Lower lobe of right lung (tissue), 2 donors: ENCODE measurements around the gene RHCG. TPM values are rescaled to one million over a fixed set of nuclear protein-coding genes. Genes with fewer than 3 reads are reported as not detected.

Experiments
- ATAC-seq, 2 donors: fragments of 200-7000 bp; cut with Tn5 transposase; one replicate each; pipeline ENCODE4 v1.9.1; 2020 to 2022; ENCODE audit warnings: mild to moderate bottlenecking in 2 of 2, moderate library complexity in 2 of 2
- DNase-seq: peaks from one replicate; pipeline ENCODE4 v3.0.0-alpha.2; 2020
- H3K27ac ChIP-seq: fragments of 200-600 bp; one replicate; pipeline ENCODE4 v1.8.0; 2022
- H3K27me3 ChIP-seq: fragments of 200-600 bp; one replicate; pipeline ENCODE4 v1.8.0; 2022; ENCODE audit warnings: low read depth
- H3K36me3 ChIP-seq: fragments of 200-600 bp; one replicate; pipeline ENCODE4 v1.8.0; 2022; ENCODE audit warnings: mild to moderate bottlenecking
- H3K4me1 ChIP-seq: fragments of 200-600 bp; one replicate; pipeline ENCODE4 v1.8.0; 2022
- H3K4me3 ChIP-seq: fragments of 200-600 bp; one replicate; pipeline ENCODE4 v1.8.0; 2022; ENCODE audit warnings: mild to moderate bottlenecking
- H3K9me3 ChIP-seq: fragments of 200-600 bp; one replicate; pipeline ENCODE4 v1.8.0; 2022
- intact Hi-C: fragments of 100-400 bp; cut with DNase I; formaldehyde crosslinking; loops from one replicate; pipeline ENCODE4 v1.11.0; 2022
- total RNA-seq: library from RNA; stranded (reverse); fragmentation: NEBNext Ultra II Directional; extraction: Animal tissue kit (Norgen Biotek cat#: 25700); gene quantifications from one replicate; pipeline ENCODE4 v1.2.1, GENCODE V29; 2021
- TF ChIP-seq, protein P1 (sequence below): fragments of 200-600 bp; IDR thresholded peaks from one replicate; pipeline ENCODE4 v1.8.0; 2022; ENCODE audit warnings: antibody characterized with exemption, mild to moderate bottlenecking
- donor health status: DM: no; HTN: yes; CAD: no; lungs with severe emphysema.

The RHCG gene
- total RNA-seq, 1 donor from 2014 or later, result not detected

DNA sequence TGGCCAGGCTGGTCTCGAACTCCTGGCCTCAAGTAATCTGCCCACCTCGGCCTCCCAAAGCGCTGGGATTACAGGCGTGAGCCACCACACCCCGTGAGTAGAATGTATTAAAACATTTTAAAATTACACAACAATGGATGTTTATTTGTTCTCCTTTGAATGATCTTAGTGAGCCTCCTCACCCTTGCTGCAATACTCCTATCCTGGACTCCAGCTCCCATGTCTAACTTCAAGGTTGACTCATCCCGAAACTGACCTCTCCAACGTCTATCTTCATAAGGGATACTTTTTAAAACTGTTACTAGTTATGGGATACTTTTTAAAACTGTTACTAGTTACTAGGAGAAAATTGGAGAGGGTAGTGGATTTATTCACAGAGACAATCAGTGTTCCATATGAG, 17.8 kb upstream of the RHCG start:
- H3K27ac ChIP-seq, result no peak overlapping the region
- DNase-seq, result no peak
- H3K36me3 ChIP-seq, result no peaks in the 10 kb centered on the region
- H3K4me3 ChIP-seq, result no peak overlapping the region
- intact Hi-C loops, result no loop called here
- no peaks in the 10 kb centered on the region for H3K9me3 ChIP-seq
- H3K4me1 ChIP-seq, result no peaks in the 10 kb centered on the region
- H3K27me3 ChIP-seq, result no peaks in the 10 kb centered on the region
- ATAC-seq, result no peak
- TF ChIP-seq, protein P1, sequence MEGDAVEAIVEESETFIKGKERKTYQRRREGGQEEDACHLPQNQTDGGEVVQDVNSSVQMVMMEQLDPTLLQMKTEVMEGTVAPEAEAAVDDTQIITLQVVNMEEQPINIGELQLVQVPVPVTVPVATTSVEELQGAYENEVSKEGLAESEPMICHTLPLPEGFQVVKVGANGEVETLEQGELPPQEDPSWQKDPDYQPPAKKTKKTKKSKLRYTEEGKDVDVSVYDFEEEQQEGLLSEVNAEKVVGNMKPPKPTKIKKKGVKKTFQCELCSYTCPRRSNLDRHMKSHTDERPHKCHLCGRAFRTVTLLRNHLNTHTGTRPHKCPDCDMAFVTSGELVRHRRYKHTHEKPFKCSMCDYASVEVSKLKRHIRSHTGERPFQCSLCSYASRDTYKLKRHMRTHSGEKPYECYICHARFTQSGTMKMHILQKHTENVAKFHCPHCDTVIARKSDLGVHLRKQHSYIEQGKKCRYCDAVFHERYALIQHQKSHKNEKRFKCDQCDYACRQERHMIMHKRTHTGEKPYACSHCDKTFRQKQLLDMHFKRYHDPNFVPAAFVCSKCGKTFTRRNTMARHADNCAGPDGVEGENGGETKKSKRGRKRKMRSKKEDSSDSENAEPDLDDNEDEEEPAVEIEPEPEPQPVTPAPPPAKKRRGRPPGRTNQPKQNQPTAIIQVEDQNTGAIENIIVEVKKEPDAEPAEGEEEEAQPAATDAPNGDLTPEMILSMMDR, result no peak

DNA sequence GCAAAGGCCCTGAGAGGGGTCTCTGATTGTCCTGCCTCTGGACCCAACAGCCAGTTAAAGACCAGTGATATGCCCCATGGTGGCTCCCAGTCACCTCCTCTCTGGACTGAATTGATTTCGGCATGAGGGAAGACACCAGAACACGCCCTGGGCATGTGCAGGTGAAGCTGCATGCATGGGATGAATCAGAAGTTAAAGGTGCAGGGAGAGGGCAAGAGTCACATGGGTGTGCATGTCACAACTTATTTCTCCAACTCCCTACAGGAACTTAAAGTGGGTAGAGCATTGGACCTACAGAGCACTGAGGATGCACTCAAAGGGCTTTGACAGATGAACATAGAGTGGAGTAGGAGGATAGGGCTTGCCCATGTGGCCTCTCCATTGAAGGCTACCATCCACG, 16.9 kb upstream of the RHCG start:
- H3K4me1 ChIP-seq, result no peaks in the 10 kb centered on the region
- no peak overlapping the region for H3K27ac ChIP-seq
- intact Hi-C loops, result no loop called here
- H3K4me3 ChIP-seq, result no peak overlapping the region
- no peaks in the 10 kb centered on the region for H3K9me3 ChIP-seq
- H3K36me3 ChIP-seq, result no peaks in the 10 kb centered on the region
- no peaks in the 10 kb centered on the region for H3K27me3 ChIP-seq
- peak in 1 of 2 donors; percentile 19 for ATAC-seq
- no peak for DNase-seq
- TF ChIP-seq, protein P1, result no peak

DNA sequence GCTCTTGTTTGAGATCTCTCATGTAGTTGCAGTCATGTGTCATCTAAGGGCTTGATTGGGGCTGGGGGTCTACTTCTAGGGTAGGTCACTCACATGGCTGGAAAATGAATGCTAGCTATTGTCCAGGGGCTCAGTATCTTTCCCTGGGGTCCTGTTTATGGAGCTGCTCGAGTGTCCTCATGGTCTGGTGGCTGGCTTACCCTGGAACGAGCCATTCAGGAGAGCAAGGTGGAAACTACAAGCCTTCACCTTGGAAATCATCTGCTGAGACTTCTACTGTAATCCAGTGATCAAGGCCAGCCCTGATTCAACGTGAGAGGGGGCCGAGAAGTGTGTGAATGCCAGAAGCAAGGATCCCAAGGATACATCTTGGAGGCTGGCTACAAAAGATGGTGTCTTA, 16.2 kb upstream of the RHCG start:
- intact Hi-C loops, result no loop called here

DNA sequence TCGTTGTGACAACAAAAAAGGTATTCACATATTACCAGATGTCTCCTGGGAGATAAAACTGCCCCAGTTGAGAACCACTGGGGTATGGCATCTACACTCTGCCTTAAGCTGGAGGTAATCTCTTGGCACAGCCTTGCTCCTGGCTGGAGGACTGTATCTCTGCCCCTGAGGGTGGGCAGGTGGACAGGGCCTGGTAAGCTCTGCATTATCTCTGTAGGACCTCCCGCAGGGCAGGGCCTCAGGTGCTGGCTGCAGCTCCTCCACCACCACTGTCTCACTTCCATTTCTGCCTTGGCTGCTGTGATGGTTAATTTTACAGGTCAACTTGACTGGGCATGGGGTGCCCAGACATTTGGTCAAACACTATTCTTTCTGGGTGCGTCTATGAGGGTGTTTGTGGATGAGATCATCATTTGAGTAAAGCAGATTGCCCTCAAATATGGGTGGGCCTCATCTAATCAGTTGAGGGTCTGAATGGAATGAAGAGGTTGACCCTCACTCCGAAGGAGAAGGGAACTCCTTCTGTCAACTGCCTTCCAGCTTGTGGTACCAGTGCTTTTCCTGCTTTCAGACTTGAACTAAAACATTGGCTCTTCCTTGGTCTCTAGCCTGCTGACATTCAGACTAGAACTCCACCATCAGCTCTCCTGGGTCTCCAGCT, 9.8 kb upstream of the RHCG start:
- no peak for DNase-seq
- ATAC-seq, result no peak
- Histone ChIP-seq H3K4me3 (no peak overlapping the region), H3K27me3 (peaks cover 14% of the 10 kb centered on the region), H3K4me1 (no peaks in the 10 kb centered on the region), H3K36me3 (no peaks in the 10 kb centered on the region), H3K27ac (no peak overlapping the region), H3K9me3 (no peaks in the 10 kb centered on the region)
- TF ChIP-seq, protein P1, result no peak
- intact Hi-C loops, result no loop called here

More for the DNA sequence above, 16.2 kb upstream of the RHCG start:
- no peaks in the 10 kb centered on the region for H3K36me3 ChIP-seq
- no peak overlapping the region for H3K27ac ChIP-seq
- no peak for DNase-seq
- H3K9me3 ChIP-seq, result no peaks in the 10 kb centered on the region
- TF ChIP-seq, protein P1, result no peak
- no peaks in the 10 kb centered on the region for H3K27me3 ChIP-seq
- ATAC-seq, result no peak
- H3K4me3 ChIP-seq, result no peak overlapping the region
- H3K4me1 ChIP-seq, result no peaks in the 10 kb centered on the region

DNA sequence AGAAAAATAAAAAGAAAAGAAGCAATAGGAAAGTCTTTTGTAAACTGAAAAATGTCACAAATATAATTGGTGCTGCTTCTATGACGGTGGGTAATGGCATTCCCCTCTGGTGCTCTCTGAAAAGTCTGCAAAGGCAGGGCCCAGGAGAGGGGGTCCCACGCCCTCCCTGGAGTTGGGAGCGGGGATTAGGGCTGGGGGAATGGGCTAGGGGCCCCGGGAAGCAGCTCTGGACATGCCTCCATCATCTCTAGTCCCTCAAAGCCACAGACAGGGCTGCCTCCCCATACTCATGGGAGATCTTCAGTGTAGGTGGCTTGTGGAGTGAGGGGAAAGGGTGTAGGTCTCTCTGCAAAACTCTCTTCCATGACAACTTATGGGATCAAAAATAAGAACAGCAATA, 7.8 kb upstream of the RHCG start:
- intact Hi-C loops, result no loop called here
- DNase-seq, result no peak
- no peaks in the 10 kb centered on the region for H3K4me1 ChIP-seq
- no peak overlapping the region for H3K27ac ChIP-seq
- peaks cover 24% of the 10 kb centered on the region for H3K27me3 ChIP-seq
- no peaks in the 10 kb centered on the region for H3K36me3 ChIP-seq
- no peak overlapping the region for H3K4me3 ChIP-seq
- no peaks in the 10 kb centered on the region for H3K9me3 ChIP-seq
- TF ChIP-seq, protein P1, result no peak
- ATAC-seq, result no peak
